ENCODE results near the gene ELANE. TPM values are rescaled to one million over a fixed set of nuclear protein-coding genes. Genes with fewer than 3 reads are reported as not detected.

The ELANE gene
- total and polyA plus RNA-seq, 9 of the 15 experiments (the other 6 are each of a cell fraction or from before 2014, with no cell fraction given): not detected

- Histone ChIP-seq H3K4me2 (ENCODE audit: insufficient read depth, low read length) (peak overlapping the region; percentile 64; the same call in 1 of the 2 replicates), H3K36me3 (ENCODE audit: control insufficient read depth, insufficient read depth, low read length) (peaks cover 17% of the 10 kb centered on the region; the same call in 1 of the 3 replicates), H3K9me1 (ENCODE audit: control insufficient read depth, insufficient read depth, low read length) (no peaks in the 10 kb centered on the region), H3K79me2 (ENCODE audit: control insufficient read depth, insufficient read depth, low read length) (peaks cover 12% of the 10 kb centered on the region), H3K4me3 (peak overlapping the region; percentile 62), H3K27ac (ENCODE audit: extremely low read depth, low read depth, low read length) (peak overlapping the region; percentile 82; the same call in 2 of the 3 replicates), H3K27me3 (ENCODE audit: control insufficient read depth in 2 of 2, insufficient read depth in 2 of 2, low read length in 2 of 2) (no peaks in the 10 kb centered on the region), H3K9ac (ENCODE audit: insufficient read depth in 1 of 2, low read depth in 2 of 2, low read length in 2 of 2) (peak overlapping the region in 1 of 2 experiments; percentile 90; a peak in 2 of 4 replicates), H3K4me1 (replicated peaks in 1 of 2; ENCODE audit: control insufficient read depth in 2 of 2, insufficient read depth in 2 of 2, low read length in 2 of 2) (peaks cover 25 to 65% of the 10 kb centered on the region in 2 experiments), H4K20me1 (replicated peaks; ENCODE audit: control insufficient read depth, insufficient read depth, low read length) (no peaks in the 10 kb centered on the region), H3K9me3 (replicated peaks; ENCODE audit: control insufficient read depth, insufficient read depth, low read depth, low read length) (no peaks in the 10 kb centered on the region), H2AFZ (ENCODE audit: low read depth, low read length) (no peak overlapping the region)
- no TSS peak for BruUV-seq (replicated peaks)
- ChIA-PET POLR2A (interaction anchor here (0.7 to 1.3 kb wide), 2 partner anchors 46 to 160 kb away, joined by 3 to 4 read pairs; partner anchors contain the start of gene RNU6-2), CTCF (ENCODE audit: low intra/inter-chr PET ratio) (interaction anchor here (1.0 to 1.5 kb wide), 2 partner anchors 56 to 91 kb away, joined by 6 to 8 read pairs; partner anchors contain the start of gene KISS1R)
- intact Hi-C loops (cut with micrococcal nuclease) (loop anchor here (5.0 kb wide), 2 partner anchors 121 to 381 kb away; partner anchors contain the start of genes ATP5F1D and WDR18), in situ Hi-C loops (cut with MboI) (no loop called here)
- ATAC-seq (no peak), FAIRE-seq (no peak), DNase-seq (ENCODE audit: extremely low read depth in 1 of 4, low spot score in 3 of 4) (no peak)
- 9% methylated on average over 12 of the region's 35 CpGs for WGBS (ENCODE audit: insufficient coverage, low coverage, missing lambda C conversion rate)
- TF ChIP-seq CHD4 (IDR thresholded peaks at IDR 0.05; ENCODE audit: insufficient read depth, insufficient replicate concordance, low read depth, low read length, poor library complexity, severe bottlenecking) (no peak), POLR2AphosphoS5 (IDR thresholded peaks at IDR 0.05; ENCODE audit: control insufficient read depth, insufficient read depth, low read depth, low read length) (no peak), GTF2F1 (IDR thresholded peaks at IDR 0.05; ENCODE audit: low read depth, low read length) (no peak), HNRNPLL (IDR thresholded peaks at IDR 0.05; ENCODE audit: low read depth, low read length, poor library complexity, severe bottlenecking) (no peak), HMGXB4 (CRISPR knock-in tag; IDR thresholded peaks at IDR 0.05) (no peak), STAG1 (CRISPR knock-in tag; IDR thresholded peaks at IDR 0.05; ENCODE audit: borderline replicate concordance) (no peak), SMARCA4 (IDR thresholded peaks at IDR 0.05) (no peak), ZBTB12 (CRISPR knock-in tag; IDR thresholded peaks at IDR 0.05) (no peak), SMAD2 (IDR thresholded peaks at IDR 0.05; ENCODE audit: low read depth, low read length) (no peak)
- TF ChIP-seq, protein P1, sequence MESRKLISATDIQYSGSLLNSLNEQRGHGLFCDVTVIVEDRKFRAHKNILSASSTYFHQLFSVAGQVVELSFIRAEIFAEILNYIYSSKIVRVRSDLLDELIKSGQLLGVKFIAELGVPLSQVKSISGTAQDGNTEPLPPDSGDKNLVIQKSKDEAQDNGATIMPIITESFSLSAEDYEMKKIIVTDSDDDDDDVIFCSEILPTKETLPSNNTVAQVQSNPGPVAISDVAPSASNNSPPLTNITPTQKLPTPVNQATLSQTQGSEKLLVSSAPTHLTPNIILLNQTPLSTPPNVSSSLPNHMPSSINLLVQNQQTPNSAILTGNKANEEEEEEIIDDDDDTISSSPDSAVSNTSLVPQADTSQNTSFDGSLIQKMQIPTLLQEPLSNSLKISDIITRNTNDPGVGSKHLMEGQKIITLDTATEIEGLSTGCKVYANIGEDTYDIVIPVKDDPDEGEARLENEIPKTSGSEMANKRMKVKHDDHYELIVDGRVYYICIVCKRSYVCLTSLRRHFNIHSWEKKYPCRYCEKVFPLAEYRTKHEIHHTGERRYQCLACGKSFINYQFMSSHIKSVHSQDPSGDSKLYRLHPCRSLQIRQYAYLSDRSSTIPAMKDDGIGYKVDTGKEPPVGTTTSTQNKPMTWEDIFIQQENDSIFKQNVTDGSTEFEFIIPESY (CRISPR knock-in tag; IDR thresholded peaks at IDR 0.05): peak; percentile 70; the same call in 1 of the 2 replicates
- TF ChIP-seq, protein P2, sequence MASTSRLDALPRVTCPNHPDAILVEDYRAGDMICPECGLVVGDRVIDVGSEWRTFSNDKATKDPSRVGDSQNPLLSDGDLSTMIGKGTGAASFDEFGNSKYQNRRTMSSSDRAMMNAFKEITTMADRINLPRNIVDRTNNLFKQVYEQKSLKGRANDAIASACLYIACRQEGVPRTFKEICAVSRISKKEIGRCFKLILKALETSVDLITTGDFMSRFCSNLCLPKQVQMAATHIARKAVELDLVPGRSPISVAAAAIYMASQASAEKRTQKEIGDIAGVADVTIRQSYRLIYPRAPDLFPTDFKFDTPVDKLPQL (IDR thresholded peaks at IDR 0.05; ENCODE audit: extremely low read depth, insufficient read length): no peak
- TF ChIP-seq, protein P3, sequence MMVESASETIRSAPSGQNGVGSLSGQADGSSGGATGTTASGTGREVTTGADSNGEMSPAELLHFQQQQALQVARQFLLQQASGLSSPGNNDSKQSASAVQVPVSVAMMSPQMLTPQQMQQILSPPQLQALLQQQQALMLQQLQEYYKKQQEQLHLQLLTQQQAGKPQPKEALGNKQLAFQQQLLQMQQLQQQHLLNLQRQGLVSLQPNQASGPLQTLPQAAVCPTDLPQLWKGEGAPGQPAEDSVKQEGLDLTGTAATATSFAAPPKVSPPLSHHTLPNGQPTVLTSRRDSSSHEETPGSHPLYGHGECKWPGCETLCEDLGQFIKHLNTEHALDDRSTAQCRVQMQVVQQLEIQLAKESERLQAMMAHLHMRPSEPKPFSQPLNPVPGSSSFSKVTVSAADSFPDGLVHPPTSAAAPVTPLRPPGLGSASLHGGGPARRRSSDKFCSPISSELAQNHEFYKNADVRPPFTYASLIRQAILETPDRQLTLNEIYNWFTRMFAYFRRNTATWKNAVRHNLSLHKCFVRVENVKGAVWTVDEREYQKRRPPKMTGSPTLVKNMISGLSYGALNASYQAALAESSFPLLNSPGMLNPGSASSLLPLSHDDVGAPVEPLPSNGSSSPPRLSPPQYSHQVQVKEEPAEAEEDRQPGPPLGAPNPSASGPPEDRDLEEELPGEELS (CRISPR knock-in tag; IDR thresholded peaks at IDR 0.05; ENCODE audit: borderline replicate concordance): no peak
Measured at GRCh38 chr19:861141-861755, 9.1 kb downstream of the ELANE start.
